ENCODE data around the gene PGF. TPM values are rescaled to one million over a fixed set of nuclear protein-coding genes. Genes with fewer than 3 reads are reported as not detected.

The PGF gene
- total and polyA plus RNA-seq, 12 donors = 1.7 to 12.7 (median 4.9) TPM

GRCh38 chr14:74980398-74980730 is 25.0 kb upstream of the PGF start:
- no peak overlapping the region for H3K27ac ChIP-seq
- 81 to 100% (median 93%) methylated on average over 3 to 4 of the region's 4 CpGs for WGBS, 4 donors
- intact Hi-C loops (cut with DNase I) = no loop called here
- DNase-seq = peak in 1 of 7 donors; percentile 27
- no peaks in the 10 kb centered on the region for H3K9me3 ChIP-seq (replicated peaks in 1 of 3)
- TF ChIP-seq CTCF (IDR thresholded peaks at IDR 0.05) = no peak
- no peak for TF ChIP-seq POLR2A (IDR thresholded peaks at IDR 0.05)
- no peaks in the 10 kb centered on the region for H3K27me3 ChIP-seq
- no peak overlapping the region for H3K4me3 ChIP-seq
- H3K4me1 ChIP-seq (replicated peaks in 1 of 2) = peaks cover 0 to 11% of the 10 kb centered on the region in 2 donors
- H3K36me3 ChIP-seq (replicated peaks in 1 of 2) = no peaks in the 10 kb centered on the region

- Histone ChIP-seq H3K4me3 (no peak overlapping the region), H3K9me3 (replicated peaks in 1 of 3) (no peaks in the 10 kb centered on the region), H3K4me1 (replicated peaks in 1 of 2) (peaks cover 0 to 11% of the 10 kb centered on the region in 2 donors), H3K27me3 (no peaks in the 10 kb centered on the region), H3K27ac (no peak overlapping the region), H3K36me3 (replicated peaks in 1 of 2) (no peaks in the 10 kb centered on the region)
- intact Hi-C loops (cut with DNase I) = no loop called here
- TF ChIP-seq POLR2A (IDR thresholded peaks at IDR 0.05) = no peak
- TF ChIP-seq CTCF (IDR thresholded peaks at IDR 0.05) = no peak
- 80 to 91% (median 85%) methylated on average over 13 to 23 of the region's 23 CpGs for WGBS, 4 donors
- peak in 1 of 7 donors; percentile 51 for DNase-seq
Measured at GRCh38 chr14:74979442-74980397, 24.3 kb upstream of the PGF start.

- Histone ChIP-seq H3K27me3 (no peaks in the 10 kb centered on the region), H3K27ac (no peak overlapping the region), H3K4me1 (replicated peaks in 1 of 2) (peaks cover 0 to 11% of the 10 kb centered on the region in 2 donors), H3K4me3 (no peak overlapping the region), H3K9me3 (replicated peaks in 1 of 3) (no peaks in the 10 kb centered on the region), H3K36me3 (replicated peaks in 1 of 2) (no peaks in the 10 kb centered on the region)
- DNase-seq = no peak
- intact Hi-C loops (cut with DNase I) = no loop called here
- WGBS, 4 donors = 72 to 90% (median 84%) methylated on average over 4 of the region's 4 CpGs
- TF ChIP-seq POLR2A (IDR thresholded peaks at IDR 0.05) (no peak), CTCF (IDR thresholded peaks at IDR 0.05) (no peak)
Measured at GRCh38 chr14:74979029-74979428, 23.6 kb upstream of the PGF start.

- intact Hi-C loops (cut with DNase I) = no loop called here
- Histone ChIP-seq H3K4me1 (replicated peaks in 1 of 2) (peaks cover 0 to 13% of the 10 kb centered on the region in 2 donors), H3K36me3 (replicated peaks in 1 of 2) (no peaks in the 10 kb centered on the region), H3K27ac (no peak overlapping the region), H3K4me3 (no peak overlapping the region), H3K9me3 (replicated peaks in 1 of 3) (no peaks in the 10 kb centered on the region), H3K27me3 (no peaks in the 10 kb centered on the region)
- peak in 1 of 7 donors; percentile 52 for DNase-seq
- 80 to 86% (median 85%) methylated on average over 8 to 11 of the region's 11 CpGs for WGBS, 4 donors
- TF ChIP-seq POLR2A (IDR thresholded peaks at IDR 0.05) (no peak), CTCF (IDR thresholded peaks at IDR 0.05) (no peak)
Measured at GRCh38 chr14:74978416-74978947, 23.1 kb upstream of the PGF start.

Measured in adrenal gland (tissue), 12 donors.